ENCODE measurements around the gene CCDC14. TPM values are rescaled to one million over a fixed set of nuclear protein-coding genes. Genes with fewer than 3 reads are reported as not detected.

The CCDC14 gene
- polyA plus RNA-seq, 3 donors = 1.1 to 37.2 (median 4.0) TPM

DNA sequence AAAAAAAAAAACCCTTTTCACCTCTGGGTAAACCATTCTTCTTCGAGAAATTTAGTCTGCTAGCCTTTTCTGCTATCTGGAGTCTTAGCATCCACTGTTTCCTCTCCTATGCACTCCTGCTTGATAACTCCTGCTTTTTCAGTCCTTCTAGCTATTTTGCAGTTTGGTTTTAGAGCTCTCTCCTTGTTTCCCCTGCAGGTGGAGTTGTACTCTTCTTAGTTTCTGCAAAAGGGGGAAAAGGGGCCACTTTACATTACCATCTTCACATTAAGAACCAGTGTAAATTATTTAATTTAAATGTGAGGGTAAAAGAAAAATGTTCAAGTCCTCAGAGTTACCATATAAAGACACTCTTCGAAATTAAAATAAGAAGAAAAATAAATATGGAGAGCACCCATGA lies 53.3 kb downstream of the CCDC14 start:
- Histone ChIP-seq H3K27ac (ENCODE audit: low read depth in 1 of 2, low read length in 2 of 2) (no peak overlapping the region), H2AFZ (ENCODE audit: insufficient read depth, low read depth, low read length, poor library complexity, severe bottlenecking) (no peak overlapping the region), H3K4me3 (replicated peaks in 1 of 3; ENCODE audit: low read depth in 2 of 3, low read length in 3 of 3) (no peak overlapping the region), H3K27me3 (ENCODE audit: control insufficient read depth in 2 of 2, insufficient read depth in 2 of 2, low read length in 2 of 2) (no peaks in the 10 kb centered on the region), H4K20me1 (ENCODE audit: insufficient read depth, low read length) (no peaks in the 10 kb centered on the region), H3K9me3 (replicated peaks in 1 of 2; ENCODE audit: control insufficient read depth in 1 of 2, insufficient read depth in 1 of 2, low read length in 2 of 2) (no peaks in the 10 kb centered on the region), H3K4me2 (replicated peaks; ENCODE audit: extremely low read depth, low read length, poor library complexity, severe bottlenecking) (no peak overlapping the region), H3K79me2 (ENCODE audit: insufficient read depth, low read length) (no peaks in the 10 kb centered on the region), H3K4me1 (ENCODE audit: control insufficient read depth in 1 of 2, insufficient read depth in 2 of 2, low read length in 2 of 2) (no peaks in the 10 kb centered on the region), H3K9ac (ENCODE audit: insufficient read depth, low read length, poor library complexity, severe bottlenecking) (no peak overlapping the region), H3K36me3 (replicated peaks in 1 of 2; ENCODE audit: control insufficient read depth in 1 of 2, insufficient read depth in 2 of 2, low read length in 2 of 2) (no peaks in the 10 kb centered on the region)
- no peaks in the 10 kb centered on the region for H3K9me3 Mint-ChIP-seq
- no peaks in the 10 kb centered on the region for H3K36me3 Mint-ChIP-seq
- no peaks in the 10 kb centered on the region for H3K4me1 Mint-ChIP-seq
- H3K27ac Mint-ChIP-seq = no peak overlapping the region
- TF ChIP-seq, protein P1, sequence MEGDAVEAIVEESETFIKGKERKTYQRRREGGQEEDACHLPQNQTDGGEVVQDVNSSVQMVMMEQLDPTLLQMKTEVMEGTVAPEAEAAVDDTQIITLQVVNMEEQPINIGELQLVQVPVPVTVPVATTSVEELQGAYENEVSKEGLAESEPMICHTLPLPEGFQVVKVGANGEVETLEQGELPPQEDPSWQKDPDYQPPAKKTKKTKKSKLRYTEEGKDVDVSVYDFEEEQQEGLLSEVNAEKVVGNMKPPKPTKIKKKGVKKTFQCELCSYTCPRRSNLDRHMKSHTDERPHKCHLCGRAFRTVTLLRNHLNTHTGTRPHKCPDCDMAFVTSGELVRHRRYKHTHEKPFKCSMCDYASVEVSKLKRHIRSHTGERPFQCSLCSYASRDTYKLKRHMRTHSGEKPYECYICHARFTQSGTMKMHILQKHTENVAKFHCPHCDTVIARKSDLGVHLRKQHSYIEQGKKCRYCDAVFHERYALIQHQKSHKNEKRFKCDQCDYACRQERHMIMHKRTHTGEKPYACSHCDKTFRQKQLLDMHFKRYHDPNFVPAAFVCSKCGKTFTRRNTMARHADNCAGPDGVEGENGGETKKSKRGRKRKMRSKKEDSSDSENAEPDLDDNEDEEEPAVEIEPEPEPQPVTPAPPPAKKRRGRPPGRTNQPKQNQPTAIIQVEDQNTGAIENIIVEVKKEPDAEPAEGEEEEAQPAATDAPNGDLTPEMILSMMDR (IDR thresholded peaks at IDR 0.05) = no peak
- DNase-seq = no peak
- intact Hi-C loops (cut with micrococcal nuclease) = no loop called here
- WGBS (ENCODE audit: insufficient coverage) = no CpG with 5 or more reads among the region's 2 CpGs
- H3K4me3 Mint-ChIP-seq = no peak overlapping the region
- H3K27me3 Mint-ChIP-seq (ENCODE audit: low read depth in 3 of 3) = no peaks in the 10 kb centered on the region

DNA sequence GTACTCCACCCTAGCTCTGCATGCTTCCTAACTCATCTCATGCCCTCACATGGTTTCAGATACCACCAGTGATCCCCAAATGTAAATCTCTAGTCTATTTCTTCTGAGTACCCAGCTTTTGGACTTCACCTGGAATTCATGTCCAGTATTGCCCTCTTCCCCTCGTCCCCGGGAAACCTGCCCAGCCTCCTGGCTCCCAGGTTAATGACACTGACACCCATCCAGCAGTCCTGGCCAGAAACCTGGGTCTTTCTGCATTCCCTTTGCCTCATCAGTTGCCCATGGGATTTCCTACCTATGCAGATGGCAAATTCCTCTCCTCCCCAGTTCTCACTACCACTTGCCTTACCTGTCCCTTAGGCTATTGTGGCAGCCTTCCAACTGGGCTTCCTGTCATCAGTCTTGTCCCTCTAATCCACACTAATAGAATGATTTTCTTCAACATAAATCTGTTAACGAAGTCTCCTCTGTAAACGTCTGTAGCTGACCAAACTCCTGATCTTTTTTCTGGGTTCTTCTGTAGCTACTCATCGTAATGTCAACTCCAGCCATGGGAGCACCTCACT lies 61.6 kb downstream of the CCDC14 start:
- Histone ChIP-seq H3K4me2 (replicated peaks; ENCODE audit: extremely low read depth, low read length, poor library complexity, severe bottlenecking) (no peak overlapping the region), H3K9ac (ENCODE audit: insufficient read depth, low read length, poor library complexity, severe bottlenecking) (no peak overlapping the region), H3K4me3 (replicated peaks in 1 of 3; ENCODE audit: low read depth in 2 of 3, low read length in 3 of 3) (no peak overlapping the region), H3K4me1 (ENCODE audit: control insufficient read depth in 1 of 2, insufficient read depth in 2 of 2, low read length in 2 of 2) (no peaks in the 10 kb centered on the region), H3K9me3 (replicated peaks in 1 of 2; ENCODE audit: control insufficient read depth in 1 of 2, insufficient read depth in 1 of 2, low read length in 2 of 2) (no peaks in the 10 kb centered on the region), H3K27me3 (ENCODE audit: control insufficient read depth in 2 of 2, insufficient read depth in 2 of 2, low read length in 2 of 2) (no peaks in the 10 kb centered on the region), H2AFZ (ENCODE audit: insufficient read depth, low read depth, low read length, poor library complexity, severe bottlenecking) (no peak overlapping the region), H4K20me1 (ENCODE audit: insufficient read depth, low read length) (no peaks in the 10 kb centered on the region), H3K27ac (ENCODE audit: low read depth in 1 of 2, low read length in 2 of 2) (no peak overlapping the region), H3K36me3 (replicated peaks in 1 of 2; ENCODE audit: control insufficient read depth in 1 of 2, insufficient read depth in 2 of 2, low read length in 2 of 2) (no peaks in the 10 kb centered on the region), H3K79me2 (ENCODE audit: insufficient read depth, low read length) (no peaks in the 10 kb centered on the region)
- peaks cover 0 to 4% (median 0%) of the 10 kb centered on the region in 7 donors for H3K9me3 Mint-ChIP-seq
- H3K27me3 Mint-ChIP-seq (ENCODE audit: low read depth in 3 of 3) = peaks cover 0 to 2% (median 1%) of the 10 kb centered on the region in 3 donors
- peak overlapping the region in 1 of 7 donors; percentile 28 for H3K27ac Mint-ChIP-seq
- intact Hi-C loops (cut with micrococcal nuclease) = no loop called here
- no peaks in the 10 kb centered on the region for H3K4me1 Mint-ChIP-seq
- WGBS (ENCODE audit: insufficient coverage) = 88% methylated on average over 5 of the region's 5 CpGs
- TF ChIP-seq, protein P1 (IDR thresholded peaks at IDR 0.05) = no peak
- no peak for DNase-seq
- no peak overlapping the region for H3K4me3 Mint-ChIP-seq
- H3K36me3 Mint-ChIP-seq = no peaks in the 10 kb centered on the region

All from CD14-positive monocyte (primary cell).